ENCODE measurements around the gene PIR. TPM values are rescaled to one million over a fixed set of nuclear protein-coding genes. Genes with fewer than 3 reads are reported as not detected.

The PIR gene
- total and polyA plus RNA-seq, 4 donors: 11.5 to 26.3 (median 20.2) TPM

DNA sequence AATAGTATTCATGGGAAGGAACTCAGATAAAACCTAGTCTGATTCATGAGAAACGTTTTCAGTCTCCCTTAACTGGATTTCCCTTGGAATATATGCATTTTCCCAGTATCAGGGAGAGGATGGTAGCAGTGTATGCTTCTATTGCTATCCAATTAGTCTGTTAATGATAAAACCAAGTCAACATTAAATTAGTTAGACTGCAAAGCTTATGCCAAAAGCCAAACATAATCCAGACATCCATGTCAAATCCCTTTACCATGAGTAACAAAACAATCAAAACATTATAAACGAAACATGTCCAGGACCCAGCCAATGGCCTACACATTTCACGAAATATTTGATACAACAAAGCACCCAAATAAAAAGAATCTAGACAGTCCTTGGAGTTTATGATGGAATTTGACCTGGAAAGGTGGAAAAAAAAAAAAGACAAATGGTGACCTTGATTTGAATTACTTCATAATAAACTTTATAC lies 74.4 kb downstream of the PIR start:
- Histone ChIP-seq H3K36me3 (ENCODE audit: control insufficient read depth in 1 of 2, insufficient read depth in 2 of 2, low read length in 1 of 2) (no peaks in the 10 kb centered on the region), H3K27ac (ENCODE audit: low read depth in 1 of 2, low read length in 2 of 2) (no peak overlapping the region), H3K4me3 (ENCODE audit: low read length in 2 of 2) (no peak overlapping the region), H3K4me1 (ENCODE audit: control insufficient read depth in 1 of 2, insufficient read depth in 2 of 2, low read length in 2 of 2) (no peaks in the 10 kb centered on the region), H3K27me3 (ENCODE audit: control insufficient read depth in 1 of 2, insufficient read depth in 2 of 2, low read length in 1 of 2) (no peaks in the 10 kb centered on the region), H3K9me3 (ENCODE audit: control insufficient read depth, low read length) (no peaks in the 10 kb centered on the region)
- intact Hi-C loops (cut with DNase I): no loop called here
- DNase-seq (no peak), ATAC-seq (ENCODE audit: low FRiP score) (no peak)
- WGBS, 2 donors: 42 to 54% methylated on average over 3 of the region's 3 CpGs

DNA sequence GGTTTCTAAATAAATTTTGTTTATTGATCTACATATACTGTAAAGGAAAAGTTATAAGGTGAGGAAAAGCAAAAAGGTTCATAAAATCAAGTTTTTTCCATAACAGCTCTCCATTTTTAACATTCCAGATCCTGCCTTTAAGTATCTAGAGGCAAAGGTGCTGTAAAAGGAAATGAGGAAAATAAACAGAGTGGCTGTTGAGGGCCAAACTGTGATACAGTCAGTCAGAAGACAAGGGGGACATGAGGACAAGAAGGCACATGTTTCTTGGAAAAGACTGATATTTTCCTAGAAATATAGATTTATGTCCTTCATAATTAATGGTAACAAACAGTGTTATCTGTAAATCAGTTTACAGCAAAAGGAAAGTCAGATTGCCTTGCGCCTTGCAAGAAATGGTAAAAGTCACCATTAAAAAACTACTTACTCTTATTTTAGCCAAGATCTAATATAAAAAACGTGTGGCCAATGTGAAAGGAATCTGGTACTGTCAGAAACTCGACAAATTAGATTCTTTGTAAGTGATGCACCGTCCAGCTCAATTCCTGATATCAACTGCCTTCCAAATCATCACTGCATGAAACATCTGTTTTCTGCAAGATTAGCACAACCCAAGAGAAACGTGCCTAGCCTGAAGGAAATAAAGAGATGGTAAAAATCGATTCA lies 75.0 kb downstream of the PIR start:
- no peaks in the 10 kb centered on the region for H3K27me3 ChIP-seq (ENCODE audit: control insufficient read depth in 1 of 2, insufficient read depth in 2 of 2, low read length in 1 of 2)
- no peak for DNase-seq
- H3K27ac ChIP-seq (ENCODE audit: low read depth in 1 of 2, low read length in 2 of 2): no peak overlapping the region
- 46 to 54% methylated on average over 6 of the region's 6 CpGs for WGBS, 2 donors
- no peaks in the 10 kb centered on the region for H3K4me1 ChIP-seq (ENCODE audit: control insufficient read depth in 1 of 2, insufficient read depth in 2 of 2, low read length in 2 of 2)
- no peak overlapping the region for H3K4me3 ChIP-seq (ENCODE audit: low read length in 2 of 2)
- no peaks in the 10 kb centered on the region for H3K9me3 ChIP-seq (ENCODE audit: control insufficient read depth, low read length)
- intact Hi-C loops (cut with DNase I): no loop called here
- ATAC-seq (ENCODE audit: low FRiP score): no peak
- H3K36me3 ChIP-seq (ENCODE audit: control insufficient read depth in 1 of 2, insufficient read depth in 2 of 2, low read length in 1 of 2): no peaks in the 10 kb centered on the region

DNA sequence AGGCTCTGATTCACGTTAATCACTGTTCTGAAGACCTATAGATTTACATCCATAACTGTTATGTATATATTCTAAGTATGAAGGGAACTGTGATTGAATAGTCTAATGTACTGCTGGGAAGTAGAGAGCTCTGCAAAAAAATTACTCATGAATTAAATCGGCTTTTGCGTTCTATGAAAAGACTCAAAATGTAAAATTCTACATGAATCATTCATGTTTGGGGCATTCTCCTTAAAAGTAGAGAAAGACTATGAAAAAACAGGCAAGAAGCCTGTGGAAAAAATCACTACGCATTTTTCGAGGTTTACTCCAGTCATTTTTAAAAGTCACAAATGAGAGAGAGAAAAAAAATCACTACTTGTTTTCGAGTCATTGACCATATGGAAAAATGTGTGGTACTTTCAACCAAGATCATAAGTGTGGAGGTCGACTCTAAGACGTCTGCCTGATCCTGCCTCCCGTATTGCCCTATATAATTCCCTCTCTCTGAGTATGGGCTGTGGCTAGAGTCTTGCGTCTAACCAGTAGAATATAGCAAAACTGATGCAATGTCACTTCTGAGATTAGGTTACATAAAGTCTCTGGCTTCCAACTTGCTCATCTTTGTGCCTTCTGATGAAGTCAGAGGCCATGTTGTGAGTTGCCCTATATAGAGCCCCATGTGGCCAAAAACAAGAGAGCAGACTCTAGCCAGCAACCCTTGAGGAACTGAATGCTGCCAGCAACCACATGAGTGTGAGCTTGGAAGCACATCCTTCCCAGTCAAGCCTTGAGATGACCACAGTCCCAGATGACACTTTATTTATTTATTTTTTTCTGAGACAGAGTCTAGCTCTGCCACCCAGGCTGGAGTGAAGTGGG lies 76.8 kb downstream of the PIR start:
- Histone ChIP-seq H3K9me3 (ENCODE audit: control insufficient read depth, low read length) (no peaks in the 10 kb centered on the region), H3K4me3 (ENCODE audit: low read length in 2 of 2) (no peak overlapping the region), H3K4me1 (ENCODE audit: control insufficient read depth in 1 of 2, insufficient read depth in 2 of 2, low read length in 2 of 2) (no peaks in the 10 kb centered on the region), H3K27me3 (ENCODE audit: control insufficient read depth in 1 of 2, insufficient read depth in 2 of 2, low read length in 1 of 2) (no peaks in the 10 kb centered on the region), H3K27ac (ENCODE audit: low read depth in 1 of 2, low read length in 2 of 2) (no peak overlapping the region), H3K36me3 (ENCODE audit: control insufficient read depth in 1 of 2, insufficient read depth in 2 of 2, low read length in 1 of 2) (no peaks in the 10 kb centered on the region)
- 78 to 85% methylated on average over 10 of the region's 10 CpGs for WGBS, 2 donors
- ATAC-seq (ENCODE audit: low FRiP score): no peak
- intact Hi-C loops (cut with DNase I): no loop called here
- DNase-seq: no peak

DNA sequence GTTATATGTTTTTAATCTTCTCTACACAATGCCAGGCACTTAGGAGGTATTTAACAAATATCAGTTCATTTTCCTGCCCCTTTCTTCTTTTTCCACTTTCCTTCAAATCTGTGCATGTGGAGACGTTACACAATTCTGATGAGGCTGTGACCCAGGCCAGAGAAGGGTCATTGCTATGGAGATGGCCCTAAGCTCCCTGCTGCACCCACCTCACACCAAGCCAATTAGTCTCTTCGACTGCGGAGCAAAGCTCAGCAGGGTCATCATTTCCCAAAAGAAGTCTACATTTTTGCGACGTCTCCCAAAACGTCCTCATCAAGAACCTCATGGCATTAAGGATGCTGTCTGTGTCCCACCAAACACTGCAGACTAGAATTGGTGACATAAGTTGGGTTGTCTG lies 80.0 kb downstream of the PIR start:
- intact Hi-C loops (cut with DNase I): no loop called here
- Histone ChIP-seq H3K4me3 (ENCODE audit: low read length in 2 of 2) (no peak overlapping the region), H3K4me1 (ENCODE audit: control insufficient read depth in 1 of 2, insufficient read depth in 2 of 2, low read length in 2 of 2) (no peaks in the 10 kb centered on the region), H3K9me3 (ENCODE audit: control insufficient read depth, low read length) (no peaks in the 10 kb centered on the region), H3K36me3 (ENCODE audit: control insufficient read depth in 1 of 2, insufficient read depth in 2 of 2, low read length in 1 of 2) (no peaks in the 10 kb centered on the region), H3K27ac (ENCODE audit: low read depth in 1 of 2, low read length in 2 of 2) (no peak overlapping the region), H3K27me3 (ENCODE audit: control insufficient read depth in 1 of 2, insufficient read depth in 2 of 2, low read length in 1 of 2) (no peaks in the 10 kb centered on the region)
- 58 to 62% methylated on average over 6 of the region's 6 CpGs for WGBS, 2 donors
- DNase-seq (no peak), ATAC-seq (ENCODE audit: low FRiP score) (no peak)

DNA sequence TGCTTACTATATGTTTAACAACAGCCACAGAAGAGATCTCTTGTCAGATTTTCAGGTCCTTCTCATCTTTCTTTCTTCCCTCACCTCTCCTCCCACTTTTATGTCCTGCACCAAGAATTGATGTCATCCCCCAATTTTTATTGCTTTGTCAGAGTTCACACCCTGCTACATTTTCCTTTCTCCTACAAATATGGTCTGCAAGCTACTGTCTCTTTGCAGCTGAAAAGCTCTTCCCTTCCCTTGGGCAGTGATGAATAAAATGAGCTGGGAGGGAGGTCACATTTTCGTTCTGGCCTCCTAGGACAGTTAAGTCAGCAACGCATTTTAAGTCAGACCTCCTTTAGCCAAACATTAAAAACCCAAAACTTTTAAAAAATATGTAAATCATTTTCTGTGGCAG lies 82.2 kb downstream of the PIR start:
- H3K4me1 ChIP-seq (ENCODE audit: control insufficient read depth in 1 of 2, insufficient read depth in 2 of 2, low read length in 2 of 2): no peaks in the 10 kb centered on the region
- WGBS, 2 donors: 58 to 63% methylated on average over 2 of the region's 2 CpGs
- intact Hi-C loops (cut with DNase I): no loop called here
- no peaks in the 10 kb centered on the region for H3K9me3 ChIP-seq (ENCODE audit: control insufficient read depth, low read length)
- no peaks in the 10 kb centered on the region for H3K36me3 ChIP-seq (ENCODE audit: control insufficient read depth in 1 of 2, insufficient read depth in 2 of 2, low read length in 1 of 2)
- no peak overlapping the region for H3K27ac ChIP-seq (ENCODE audit: low read depth in 1 of 2, low read length in 2 of 2)
- ATAC-seq (ENCODE audit: low FRiP score) (no peak), DNase-seq (no peak)
- H3K27me3 ChIP-seq (ENCODE audit: control insufficient read depth in 1 of 2, insufficient read depth in 2 of 2, low read length in 1 of 2): no peaks in the 10 kb centered on the region
- no peak overlapping the region for H3K4me3 ChIP-seq (ENCODE audit: low read length in 2 of 2)

DNA sequence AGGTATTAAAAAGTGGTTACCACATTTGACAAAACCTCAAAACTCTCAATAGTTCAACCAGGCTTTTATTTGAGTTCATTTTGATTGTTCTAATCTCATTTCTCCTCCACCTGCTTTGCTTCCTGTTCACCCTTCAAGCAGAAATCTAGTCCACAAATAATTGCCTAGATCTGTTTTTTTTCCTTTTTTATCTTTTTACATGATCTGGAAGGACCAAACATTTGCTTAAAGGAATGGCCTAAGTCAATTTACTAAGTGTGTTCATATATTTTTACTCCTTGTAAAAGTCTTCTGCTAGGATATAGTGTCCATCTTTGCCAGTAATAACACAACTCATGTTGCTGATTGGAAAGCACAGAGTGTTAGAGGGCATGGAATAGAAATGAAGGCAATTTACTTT lies 82.7 kb downstream of the PIR start:
- Histone ChIP-seq H3K4me3 (ENCODE audit: low read length in 2 of 2) (no peak overlapping the region), H3K4me1 (ENCODE audit: control insufficient read depth in 1 of 2, insufficient read depth in 2 of 2, low read length in 2 of 2) (no peaks in the 10 kb centered on the region), H3K27me3 (ENCODE audit: control insufficient read depth in 1 of 2, insufficient read depth in 2 of 2, low read length in 1 of 2) (no peaks in the 10 kb centered on the region), H3K9me3 (ENCODE audit: control insufficient read depth, low read length) (no peaks in the 10 kb centered on the region), H3K27ac (ENCODE audit: low read depth in 1 of 2, low read length in 2 of 2) (no peak overlapping the region), H3K36me3 (ENCODE audit: control insufficient read depth in 1 of 2, insufficient read depth in 2 of 2, low read length in 1 of 2) (no peaks in the 10 kb centered on the region)
- ATAC-seq (ENCODE audit: low FRiP score) (no peak), DNase-seq (no peak)
- intact Hi-C loops (cut with DNase I): no loop called here

DNA sequence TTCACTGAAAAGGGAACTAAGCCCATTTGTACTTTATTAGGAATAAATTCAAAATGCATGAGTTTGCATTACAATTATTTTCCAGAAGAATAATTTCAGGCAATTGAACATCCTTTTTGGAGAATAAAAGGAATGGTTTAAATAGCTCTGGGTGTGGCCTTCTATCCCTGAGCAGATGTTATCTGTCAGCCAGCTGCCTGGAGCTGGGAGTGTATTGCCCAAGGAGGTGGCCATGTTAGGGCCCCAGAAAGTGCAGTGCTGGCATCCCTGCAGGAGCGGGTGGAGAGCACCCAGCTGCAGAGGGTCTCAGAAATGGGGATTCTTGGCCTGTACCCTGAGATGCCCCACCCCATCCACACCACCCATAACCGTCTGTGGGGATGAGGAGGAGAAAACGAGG lies 87.3 kb downstream of the PIR start:
- WGBS, 2 donors: 67 to 90% methylated on average over 3 of the region's 3 CpGs
- ATAC-seq (ENCODE audit: low FRiP score) (no peak), DNase-seq (no peak)
- intact Hi-C loops (cut with DNase I): no loop called here
- Histone ChIP-seq H3K4me1 (ENCODE audit: control insufficient read depth in 1 of 2, insufficient read depth in 2 of 2, low read length in 2 of 2) (no peaks in the 10 kb centered on the region), H3K27ac (ENCODE audit: low read depth in 1 of 2, low read length in 2 of 2) (no peak overlapping the region), H3K27me3 (ENCODE audit: control insufficient read depth in 1 of 2, insufficient read depth in 2 of 2, low read length in 1 of 2) (no peaks in the 10 kb centered on the region), H3K9me3 (ENCODE audit: control insufficient read depth, low read length) (no peaks in the 10 kb centered on the region), H3K4me3 (ENCODE audit: low read length in 2 of 2) (no peak overlapping the region), H3K36me3 (ENCODE audit: control insufficient read depth in 1 of 2, insufficient read depth in 2 of 2, low read length in 1 of 2) (no peaks in the 10 kb centered on the region)

DNA sequence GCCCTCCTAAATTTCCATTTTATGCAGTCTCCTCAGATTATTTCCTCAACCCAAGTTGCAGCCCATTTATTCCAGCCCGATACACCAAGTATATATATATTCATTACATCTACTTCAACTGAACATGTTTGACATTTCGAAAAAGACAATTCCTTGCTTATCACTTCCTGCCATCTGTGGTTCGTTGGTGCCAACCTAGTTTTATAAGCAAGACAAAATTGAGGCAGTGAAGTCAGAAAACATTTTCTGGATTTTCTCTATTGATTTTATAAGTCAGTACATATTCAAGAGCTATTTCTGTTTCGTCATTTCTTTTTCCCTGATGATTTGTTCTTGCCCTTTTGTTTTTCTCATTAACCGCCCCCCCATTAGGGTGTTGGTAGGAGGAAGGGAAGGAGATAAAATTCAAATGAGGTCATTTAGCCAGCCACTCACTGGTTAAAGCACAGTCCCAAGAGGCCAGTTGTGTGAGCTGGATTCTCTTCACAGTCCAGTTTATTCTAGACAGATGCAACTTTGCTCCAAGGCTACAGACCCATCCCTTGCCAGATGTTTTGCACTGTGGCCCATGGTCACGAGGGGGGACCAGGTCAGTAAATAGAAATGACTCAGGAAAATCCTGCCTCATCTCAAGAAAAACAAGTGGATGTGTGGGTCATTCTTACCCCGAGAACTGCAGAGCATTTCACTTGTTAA lies 88.6 kb downstream of the PIR start:
- 64 to 79% methylated on average over 7 of the region's 7 CpGs for WGBS, 2 donors
- H3K9me3 ChIP-seq (ENCODE audit: control insufficient read depth, low read length): no peaks in the 10 kb centered on the region
- no peak overlapping the region for H3K4me3 ChIP-seq (ENCODE audit: low read length in 2 of 2)
- DNase-seq (no peak), ATAC-seq (ENCODE audit: low FRiP score) (peak; percentile 66)
- no peaks in the 10 kb centered on the region for H3K27me3 ChIP-seq (ENCODE audit: control insufficient read depth in 1 of 2, insufficient read depth in 2 of 2, low read length in 1 of 2)
- no peak overlapping the region for H3K27ac ChIP-seq (ENCODE audit: low read depth in 1 of 2, low read length in 2 of 2)
- no peaks in the 10 kb centered on the region for H3K4me1 ChIP-seq (ENCODE audit: control insufficient read depth in 1 of 2, insufficient read depth in 2 of 2, low read length in 2 of 2)
- intact Hi-C loops (cut with DNase I): no loop called here
- no peaks in the 10 kb centered on the region for H3K36me3 ChIP-seq (ENCODE audit: control insufficient read depth in 1 of 2, insufficient read depth in 2 of 2, low read length in 1 of 2)

Data from aorta (tissue), 5 donors.